K562 (cell line): ENCODE data around the gene GPC2. TPM values are rescaled to one million over a fixed set of nuclear protein-coding genes. Genes with fewer than 3 reads are reported as not detected.

ENCODE experiments used
- FIP1L1 ChIP-seq: fragments of 200-400 bp; formaldehyde crosslinking; IDR thresholded peaks from 2 replicates; pipeline ENCODE4 v1.6.1; 2018; ENCODE audit warnings: mild to moderate bottlenecking, low read depth, low read length; ENCODE audit not compliant: poor library complexity, severe bottlenecking
- HCFC1 ChIP-seq: IDR thresholded peaks from 2 replicates; pipeline ENCODE4 v1.6.1; 2012; ENCODE audit warnings: low read depth, low read length, improper control_type of control experiment
- MEF2D ChIP-seq: conservative IDR thresholded peaks from 2 replicates; pipeline ENCODE4 v1.6.1; 2016; ENCODE audit warnings: low read depth, missing genetic modification characterization, missing compliant biosample characterization
- MTA2 ChIP-seq: fragments of 450-650 bp; IDR thresholded peaks from 2 replicates; pipeline ENCODE4 v1.6.1; 2016; ENCODE audit warnings: low read depth
- NR2C2 ChIP-seq, 2 experiments: fragments of 200-800 bp in 1 of 2; sonication (Bioruptor generic) in 1 of 2; sonication (generic) in 1 of 2; formaldehyde crosslinking in 1 of 2; IDR thresholded peaks; 2 replicates each; pipeline versions ENCODE4 v1.6.1 to v1.8.0; 2016 to 2022; ENCODE audit warnings: mild to moderate bottlenecking in 1 of 2, missing compliant biosample characterization in 1 of 2, missing genetic modification characterization in 1 of 2, missing genetic modification reagents in 1 of 2
- TRIM28 ChIP-seq: fragments of 450-650 bp; IDR thresholded peaks from 2 replicates; pipeline ENCODE4 v1.6.1; 2017
- USF1 ChIP-seq: sonication (generic); formaldehyde crosslinking; IDR thresholded peaks from 2 replicates; pipeline ENCODE4 v1.9.0; 2022; ENCODE audit warnings: mild to moderate bottlenecking, missing genetic modification reagents
- ZNF12 ChIP-seq: sonication (generic); formaldehyde crosslinking; IDR thresholded peaks from 2 replicates; pipeline ENCODE4 v1.4.0; 2020; ENCODE audit warnings: mild to moderate bottlenecking, missing genetic modification reagents
- ZNF778 ChIP-seq: fragments of 450-650 bp; formaldehyde crosslinking; IDR thresholded peaks from 2 replicates; pipeline ENCODE4 v1.4.0; 2020; ENCODE audit warnings: mild to moderate bottlenecking, moderate library complexity
- polyA plus RNA-seq, 8 experiments: library from polyadenylated mRNA; depleted of rRNA in 4 of 8; stranded (reverse) in 5 of 8; unstranded in 3 of 8; fragments of >200 nt; fragmentation: Nextera tagmentation in 2 of 8; fragmentation: Illumina TruSeq in 1 of 8; extraction: Ambion mirVana in 2 of 8; extraction: Trizol in 1 of 8; gene quantifications; 2 replicates each; pipeline versions ENCODE4 v1.2.1 to v1.2.3, GENCODE V29; 2011 to 2014; ENCODE audit warnings: inconsistent platforms in 1 of 8, missing spikeins in 1 of 8
- total RNA-seq, 7 experiments: library from RNA; depleted of rRNA in 6 of 7; stranded (reverse); fragments of >200 nt in 6 of 7; fragmentation: Illumina TruSeq in 2 of 7; extraction: Trizol in 2 of 7; gene quantifications; 2 replicates each; pipeline versions ENCODE4 v1.2.1 to v1.2.3, GENCODE V29; 2011 to 2021; ENCODE audit warnings: low replicate concordance in 1 of 7
- TF ChIP-seq, protein P1 (sequence below), 2 experiments: fragments of 450-650 bp in 1 of 2; sonication (generic) in 1 of 2; formaldehyde crosslinking in 1 of 2; IDR thresholded peaks; 2 replicates each; pipeline versions ENCODE4 v1.7.1 to v1.9.0; 2016 to 2022; ENCODE audit warnings: inconsistent platforms in 1 of 2, mild to moderate bottlenecking in 1 of 2, missing genetic modification reagents in 1 of 2
- TF ChIP-seq, protein P2 (sequence below), 2 experiments: IDR thresholded peaks; 2 replicates each; pipeline ENCODE4 v1.6.1; 2011; ENCODE audit warnings: borderline replicate concordance in 1 of 2, control low read depth in 1 of 2, low read depth in 1 of 2, low read length in 1 of 2, mild to moderate bottlenecking in 1 of 2, mixed read lengths in 1 of 2, moderate library complexity in 1 of 2; ENCODE audit not compliant: insufficient read depth in 1 of 2, insufficient read length in 1 of 2, poor library complexity in 1 of 2, severe bottlenecking in 1 of 2; ENCODE audit errors: extremely low read depth in 1 of 2
- TF ChIP-seq, protein P3 (sequence below): fragments of 250-450 bp; sonication (Bioruptor Pico); IDR thresholded peaks from 2 replicates; pipeline ENCODE4 v1.5.0; 2020; ENCODE audit warnings: mild to moderate bottlenecking

Gene GPC2
- total and polyA plus RNA-seq, 9 of the 15 experiments (the other 6 are each of a cell fraction or from before 2014, with no cell fraction given), result 0.06 to 7.7 (median 1.4) TPM; not detected in 1

GRCh38 chr7:100126239-100126930, 50.8 kb downstream of the GPC2 start (continued):
- TF ChIP-seq, protein P1, sequence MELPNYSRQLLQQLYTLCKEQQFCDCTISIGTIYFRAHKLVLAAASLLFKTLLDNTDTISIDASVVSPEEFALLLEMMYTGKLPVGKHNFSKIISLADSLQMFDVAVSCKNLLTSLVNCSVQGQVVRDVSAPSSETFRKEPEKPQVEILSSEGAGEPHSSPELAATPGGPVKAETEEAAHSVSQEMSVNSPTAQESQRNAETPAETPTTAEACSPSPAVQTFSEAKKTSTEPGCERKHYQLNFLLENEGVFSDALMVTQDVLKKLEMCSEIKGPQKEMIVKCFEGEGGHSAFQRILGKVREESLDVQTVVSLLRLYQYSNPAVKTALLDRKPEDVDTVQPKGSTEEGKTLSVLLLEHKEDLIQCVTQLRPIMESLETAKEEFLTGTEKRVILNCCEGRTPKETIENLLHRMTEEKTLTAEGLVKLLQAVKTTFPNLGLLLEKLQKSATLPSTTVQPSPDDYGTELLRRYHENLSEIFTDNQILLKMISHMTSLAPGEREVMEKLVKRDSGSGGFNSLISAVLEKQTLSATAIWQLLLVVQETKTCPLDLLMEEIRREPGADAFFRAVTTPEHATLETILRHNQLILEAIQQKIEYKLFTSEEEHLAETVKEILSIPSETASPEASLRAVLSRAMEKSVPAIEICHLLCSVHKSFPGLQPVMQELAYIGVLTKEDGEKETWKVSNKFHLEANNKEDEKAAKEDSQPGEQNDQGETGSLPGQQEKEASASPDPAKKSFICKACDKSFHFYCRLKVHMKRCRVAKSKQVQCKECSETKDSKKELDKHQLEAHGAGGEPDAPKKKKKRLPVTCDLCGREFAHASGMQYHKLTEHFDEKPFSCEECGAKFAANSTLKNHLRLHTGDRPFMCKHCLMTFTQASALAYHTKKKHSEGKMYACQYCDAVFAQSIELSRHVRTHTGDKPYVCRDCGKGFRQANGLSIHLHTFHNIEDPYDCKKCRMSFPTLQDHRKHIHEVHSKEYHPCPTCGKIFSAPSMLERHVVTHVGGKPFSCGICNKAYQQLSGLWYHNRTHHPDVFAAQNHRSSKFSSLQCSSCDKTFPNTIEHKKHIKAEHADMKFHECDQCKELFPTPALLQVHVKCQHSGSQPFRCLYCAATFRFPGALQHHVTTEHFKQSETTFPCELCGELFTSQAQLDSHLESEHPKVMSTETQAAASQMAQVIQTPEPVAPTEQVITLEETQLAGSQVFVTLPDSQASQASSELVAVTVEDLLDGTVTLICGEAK (IDR thresholded peaks at IDR 0.05), result 0 out of 2 replicates have a peak, but pooled peaks have one; percentile 7
- TF ChIP-seq, protein P1 (CRISPR knock-in tag; IDR thresholded peaks at IDR 0.05), result no peak
- TF ChIP-seq ZNF12 (CRISPR knock-in tag), result 0 out of 2 replicates have a peak, but pooled peaks have one; percentile 50
- TF ChIP-seq, protein P2, sequence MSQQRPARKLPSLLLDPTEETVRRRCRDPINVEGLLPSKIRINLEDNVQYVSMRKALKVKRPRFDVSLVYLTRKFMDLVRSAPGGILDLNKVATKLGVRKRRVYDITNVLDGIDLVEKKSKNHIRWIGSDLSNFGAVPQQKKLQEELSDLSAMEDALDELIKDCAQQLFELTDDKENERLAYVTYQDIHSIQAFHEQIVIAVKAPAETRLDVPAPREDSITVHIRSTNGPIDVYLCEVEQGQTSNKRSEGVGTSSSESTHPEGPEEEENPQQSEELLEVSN (IDR thresholded peaks at IDR 0.05; ENCODE audit: borderline replicate concordance in 1 of 2, extremely low read depth in 1 of 2, insufficient read depth in 1 of 2, insufficient read length in 1 of 2, low read depth in 1 of 2, low read length in 1 of 2, poor library complexity in 1 of 2, severe bottlenecking in 1 of 2), result peak in 1 of 2 experiments; percentile 65
- TF ChIP-seq USF1 (CRISPR knock-in tag), result peak; percentile 55; the same call in 1 of the 2 replicates
- no peak for TF ChIP-seq MTA2
- TF ChIP-seq HCFC1, result no peak
- no peak; the same call in 1 of the 2 replicates for TF ChIP-seq MEF2D (tag)
- TF ChIP-seq ZNF778, result no peak
- TF ChIP-seq, protein P3, sequence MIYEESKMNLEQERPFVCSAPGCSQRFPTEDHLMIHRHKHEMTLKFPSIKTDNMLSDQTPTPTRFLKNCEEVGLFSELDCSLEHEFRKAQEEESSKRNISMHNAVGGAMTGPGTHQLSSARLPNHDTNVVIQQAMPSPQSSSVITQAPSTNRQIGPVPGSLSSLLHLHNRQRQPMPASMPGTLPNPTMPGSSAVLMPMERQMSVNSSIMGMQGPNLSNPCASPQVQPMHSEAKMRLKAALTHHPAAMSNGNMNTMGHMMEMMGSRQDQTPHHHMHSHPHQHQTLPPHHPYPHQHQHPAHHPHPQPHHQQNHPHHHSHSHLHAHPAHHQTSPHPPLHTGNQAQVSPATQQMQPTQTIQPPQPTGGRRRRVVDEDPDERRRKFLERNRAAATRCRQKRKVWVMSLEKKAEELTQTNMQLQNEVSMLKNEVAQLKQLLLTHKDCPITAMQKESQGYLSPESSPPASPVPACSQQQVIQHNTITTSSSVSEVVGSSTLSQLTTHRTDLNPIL (CRISPR knock-in tag), result no peak
- no peak for TF ChIP-seq NR2C2 (CRISPR knock-in tag; IDR thresholded peaks at IDR 0.05)
- peak; percentile 27; the same call in 1 of the 2 replicates for TF ChIP-seq NR2C2 (tag; IDR thresholded peaks at IDR 0.05)
- peak; percentile 13; the same call in 1 of the 2 replicates for TF ChIP-seq TRIM28
- TF ChIP-seq FIP1L1, result no peak
